Ecto neural progenitor cell (in vitro differentiated cells): ENCODE measurements around the gene RBX1.

Experiments used
- DNase-seq: peaks from one replicate; pipeline ENCODE4 v3.0.0-alpha.2; 2018; ENCODE audit warnings: low spot score

RBX1 gene

GRCh38 chr22:41022470-41023298 lies 71.5 kb downstream of the RBX1 start:
- DNase-seq: peak; percentile 90
